NCI-H774 (cell line): ENCODE measurements around the gene LILRB3.
"Not testable (repeated sequence)": the region's sequence is repeated elsewhere in the genome, so short reads cannot be mapped to it uniquely, and the experiment has no call there.

Experiments used
- DNase-seq: peaks from one replicate; lab custom pipeline; 2025; lab: John Stamatoyannopoulos, UW

LILRB3 gene

GRCh38 chr19:54242646-54243045, 19.8 kb upstream of the LILRB3 start, which contains the start of gene LILRA6:
TSS of gene LILRA6 (minus strand) at chr19:54242790.
- DNase-seq = not testable (repeated sequence)

- DNase-seq = not testable (repeated sequence)
Measured at GRCh38 chr19:54242234-54242633, 19.4 kb upstream of the LILRB3 start.

GRCh38 chr19:54240372-54241336, 17.8 kb upstream of the LILRB3 start:
- not testable (repeated sequence) for DNase-seq

GRCh38 chr19:54239491-54240371, 16.9 kb upstream of the LILRB3 start:
- DNase-seq = not testable (repeated sequence)

DNA sequence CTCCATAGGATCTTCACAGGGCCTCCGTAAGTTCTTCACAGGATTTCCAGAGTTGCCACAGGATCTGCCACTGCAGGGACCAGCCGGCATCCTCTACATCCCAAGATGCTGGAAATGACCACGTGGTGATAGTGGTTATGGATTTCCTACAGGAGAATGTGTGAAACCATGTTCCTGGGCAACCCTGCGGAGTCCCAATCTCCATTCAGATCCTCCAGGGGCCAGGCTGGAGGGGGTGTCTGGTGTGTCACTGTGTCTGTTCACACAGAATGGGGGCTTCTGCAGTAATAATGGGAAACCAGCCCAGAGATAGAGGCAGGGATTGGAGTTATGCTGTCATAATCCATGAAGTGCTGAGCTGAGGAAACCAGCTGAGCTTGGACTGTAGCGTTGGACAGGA, 11.1 kb upstream of the LILRB3 start:
- DNase-seq = no peak

GRCh38 chr19:54231077-54231931, 8.5 kb upstream of the LILRB3 start:
- peak; percentile 69 for DNase-seq

DNA sequence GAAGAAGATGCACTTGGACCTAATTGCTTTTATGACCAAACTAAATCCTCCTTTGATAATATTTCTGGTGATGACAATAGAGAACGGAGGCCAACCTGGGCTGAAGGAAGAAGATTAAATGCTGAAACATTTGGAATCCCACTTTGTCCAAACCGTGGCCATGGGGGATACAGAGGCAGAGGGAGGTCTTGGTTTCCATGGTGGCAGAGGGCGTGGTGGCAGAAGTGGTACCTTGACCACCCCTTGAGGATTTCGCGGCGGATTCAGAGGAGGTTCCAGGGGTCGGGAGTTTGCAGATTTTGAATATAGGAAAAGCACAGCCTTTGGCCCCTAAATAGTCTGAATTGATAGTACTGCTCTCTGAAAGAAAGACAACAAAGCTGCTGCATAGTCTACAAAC, 7.2 kb upstream of the LILRB3 start:
- no peak for DNase-seq

- no peak for DNase-seq
Measured at GRCh38 chr19:54229146-54229545, 6.3 kb upstream of the LILRB3 start.

DNA sequence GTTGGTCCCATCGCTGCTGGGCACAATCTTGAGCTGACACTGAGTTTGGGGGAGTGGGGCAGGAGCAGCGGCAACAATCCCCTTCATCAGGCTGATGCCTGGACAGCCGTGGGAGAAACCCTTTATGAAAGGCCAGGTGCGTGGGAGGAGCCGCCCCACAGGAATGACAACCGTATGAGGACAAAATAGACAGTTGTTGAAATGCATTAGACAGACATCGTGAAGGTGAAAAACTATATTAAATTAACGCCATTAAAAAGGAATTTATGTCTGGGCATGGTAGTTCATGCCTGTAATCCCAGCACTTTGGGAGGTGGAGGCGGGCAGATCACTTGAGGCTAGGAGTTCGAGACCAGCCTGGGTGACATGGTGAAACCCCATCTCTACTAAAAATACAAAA, 1.8 kb upstream of the LILRB3 start:
- DNase-seq = not testable (repeated sequence)

GRCh38 chr19:54223937-54224281, 1.1 kb upstream of the LILRB3 start:
- not testable (repeated sequence) for DNase-seq

- not testable (repeated sequence) for DNase-seq
Measured at GRCh38 chr19:54223277-54223936, 600 bp upstream of the LILRB3 start.

DNA sequence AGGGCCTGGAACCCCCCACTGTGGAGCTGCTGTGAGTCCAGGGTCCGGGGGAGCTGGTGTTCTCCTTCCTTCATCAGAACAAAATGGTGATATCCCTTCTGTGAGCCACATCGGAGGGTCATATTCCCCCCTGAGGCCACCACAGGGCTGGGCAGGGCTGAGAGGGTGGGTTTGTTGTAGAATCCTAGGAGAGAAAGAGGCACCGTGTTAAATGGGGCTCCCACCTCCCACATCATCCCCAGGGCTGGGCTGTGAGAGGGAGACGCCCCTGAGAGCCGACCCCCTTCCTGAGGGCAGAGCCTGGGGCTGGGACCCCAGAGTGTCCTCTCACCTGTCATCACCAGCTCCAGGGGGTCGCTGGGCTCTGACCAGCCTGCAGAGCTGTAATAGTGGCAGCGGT, 860 bp downstream of the LILRB3 start:
- not testable (repeated sequence) for DNase-seq

DNA sequence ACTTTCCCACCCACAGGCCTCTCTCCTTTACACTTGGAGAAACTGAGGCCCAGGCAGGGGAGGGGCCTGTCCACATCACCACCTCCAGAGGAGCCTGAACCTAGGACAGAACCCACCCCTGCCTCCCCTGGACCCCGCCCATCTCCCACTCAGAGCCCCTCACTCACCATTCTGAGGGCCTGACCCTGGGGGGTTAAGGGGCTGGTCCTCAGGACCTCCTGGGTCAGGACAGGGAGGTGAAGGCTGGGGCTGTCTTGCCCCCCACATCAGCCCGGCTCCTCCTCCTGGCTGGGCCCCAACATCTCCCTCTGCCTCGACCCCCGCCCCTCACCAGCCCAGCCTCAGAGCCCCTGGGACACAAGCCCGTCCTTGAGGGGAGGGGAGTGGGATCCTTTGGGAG, 3.1 kb downstream of the LILRB3 start:
- DNase-seq = not testable (repeated sequence)

- no peak for DNase-seq
Measured at GRCh38 chr19:54218960-54219661, 3.7 kb downstream of the LILRB3 start.

DNA sequence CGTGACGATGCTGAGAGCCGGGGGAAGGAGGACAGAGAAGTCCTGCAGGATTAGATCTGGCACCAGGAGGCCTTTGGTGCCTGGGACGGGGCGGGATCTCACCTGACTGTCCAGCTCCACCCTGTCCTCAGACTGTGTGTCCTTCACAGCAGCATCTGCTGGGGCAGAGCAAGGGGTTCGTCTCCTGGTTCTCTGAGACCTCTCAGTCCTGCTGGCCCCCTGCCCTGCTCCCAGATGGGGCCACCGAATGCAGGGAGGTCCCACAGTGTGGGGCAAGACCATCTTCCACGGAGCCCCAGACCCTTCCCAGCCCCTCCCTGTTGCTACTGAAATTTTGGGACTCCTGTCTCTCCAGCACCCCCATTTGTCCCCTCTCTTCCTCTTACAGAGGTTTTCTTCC, 4.5 kb downstream of the LILRB3 start:
- no peak for DNase-seq

GRCh38 chr19:54217517-54218247, 5.1 kb downstream of the LILRB3 start:
- DNase-seq = not testable (repeated sequence)

- no peak for DNase-seq
Measured at GRCh38 chr19:54216869-54217268, 5.9 kb downstream of the LILRB3 start.

DNA sequence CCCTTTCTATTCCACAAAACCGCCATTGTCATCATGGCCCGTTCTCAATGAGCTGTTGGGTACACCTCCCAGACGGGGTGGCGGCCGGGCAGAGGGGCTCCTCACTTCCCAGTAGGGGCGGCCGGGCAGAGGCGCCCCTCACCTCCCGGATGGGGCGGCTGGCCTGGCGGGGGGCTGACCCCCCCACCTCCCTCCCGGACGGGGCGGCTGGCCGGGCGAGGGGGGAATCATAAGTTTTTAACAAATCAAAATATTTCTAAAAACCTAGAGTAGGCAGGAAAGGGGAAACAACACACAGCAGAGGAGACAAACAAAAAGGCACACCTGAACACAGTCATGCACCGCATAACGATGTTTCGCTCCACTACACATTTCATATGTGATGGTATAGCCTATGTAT, 8.1 kb downstream of the LILRB3 start:
- not testable (repeated sequence) for DNase-seq

DNA sequence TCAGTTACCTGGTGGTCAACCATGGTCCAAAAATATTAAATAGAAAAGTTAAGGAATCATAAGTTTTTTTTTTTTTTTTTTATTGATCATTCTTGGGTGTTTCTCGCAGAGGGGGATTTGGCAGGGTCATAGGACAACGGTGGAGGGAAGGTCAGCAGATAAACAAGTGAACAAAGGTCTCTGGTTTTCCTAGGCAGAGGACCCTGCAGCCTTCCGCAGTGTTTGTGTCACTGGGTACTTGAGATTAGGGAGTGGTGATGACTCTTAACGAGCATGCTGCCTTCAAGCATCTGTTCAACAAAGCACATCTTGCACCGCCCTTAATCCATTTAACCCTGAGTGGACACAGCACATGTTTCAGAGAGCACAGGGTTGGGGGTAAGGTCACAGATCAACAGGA, 8.6 kb downstream of the LILRB3 start:
- not testable (repeated sequence) for DNase-seq

GRCh38 chr19:54211235-54211634, 11.6 kb downstream of the LILRB3 start:
- no peak for DNase-seq
